HuH-7 (cell line): ENCODE measurements around the gene ROCK2.

ENCODE experiments used
- DNase-seq: peaks from one replicate; pipeline ENCODE4 v3.0.0; 2011; ENCODE audit warnings: low spot score

ROCK2 gene

GRCh38 chr2:11310212-11310611, 34.2 kb downstream of the ROCK2 start:
- no peak for DNase-seq

- DNase-seq, result no peak
Observed at GRCh38 chr2:11309706-11310105, 34.7 kb downstream of the ROCK2 start.

- no peak for DNase-seq
Observed at GRCh38 chr2:11307764-11308415, 36.5 kb downstream of the ROCK2 start.

- no peak for DNase-seq
Observed at GRCh38 chr2:11305958-11306357, 38.5 kb downstream of the ROCK2 start.

GRCh38 chr2:11305338-11305737, 39.1 kb downstream of the ROCK2 start:
- DNase-seq, result no peak

GRCh38 chr2:11304476-11304875, 40.0 kb downstream of the ROCK2 start:
- DNase-seq, result no peak

- DNase-seq, result no peak
Observed at GRCh38 chr2:11303290-11304013, 41.0 kb downstream of the ROCK2 start.

- DNase-seq, result no peak
Observed at GRCh38 chr2:11299439-11299838, 45.0 kb downstream of the ROCK2 start.

- no peak for DNase-seq
Observed at GRCh38 chr2:11298592-11298991, 45.8 kb downstream of the ROCK2 start.

GRCh38 chr2:11296401-11296800, 48.0 kb downstream of the ROCK2 start:
- DNase-seq, result no peak

GRCh38 chr2:11292464-11293255, 51.8 kb downstream of the ROCK2 start:
- DNase-seq, result no peak

- no peak for DNase-seq
Observed at GRCh38 chr2:11290713-11291112, 53.7 kb downstream of the ROCK2 start.

- DNase-seq, result no peak
Observed at GRCh38 chr2:11290211-11290610, 54.2 kb downstream of the ROCK2 start.

- DNase-seq, result no peak
Observed at GRCh38 chr2:11288431-11288830, 56.0 kb downstream of the ROCK2 start.

- no peak for DNase-seq
Observed at GRCh38 chr2:11286749-11287148, 57.7 kb downstream of the ROCK2 start.

GRCh38 chr2:11286323-11286722, 58.1 kb downstream of the ROCK2 start:
- DNase-seq, result no peak

GRCh38 chr2:11285499-11285898, 58.9 kb downstream of the ROCK2 start:
- DNase-seq, result no peak

GRCh38 chr2:11281186-11281585, 63.2 kb downstream of the ROCK2 start:
- DNase-seq, result no peak

GRCh38 chr2:11280713-11281112, 63.7 kb downstream of the ROCK2 start:
- no peak for DNase-seq

- DNase-seq, result no peak
Observed at GRCh38 chr2:11279398-11279797, 65.0 kb downstream of the ROCK2 start.

- DNase-seq, result no peak
Observed at GRCh38 chr2:11278219-11278618, 66.2 kb downstream of the ROCK2 start.

GRCh38 chr2:11275910-11276309, 68.5 kb downstream of the ROCK2 start:
- no peak for DNase-seq

- no peak for DNase-seq
Observed at GRCh38 chr2:11270891-11271290, 73.5 kb downstream of the ROCK2 start.
